Stomach (tissue), 9 donors: ENCODE data around the gene TGM2. TPM values are rescaled to one million over a fixed set of nuclear protein-coding genes. Genes with fewer than 3 reads are reported as not detected.

Source experiments
- DNase-seq, 2 donors: peaks; one replicate each; pipeline versions ENCODE4 v3.0.0 to v3.0.0-alpha.2; 2013 to 2019
- H3K27ac ChIP-seq, 5 donors: fragments of 200-600 bp in 4 of 5; sonication (generic) in 4 of 5; one replicate each; pipeline ENCODE4 v1.5.1; 2013 to 2019; ENCODE audit warnings: mild to moderate bottlenecking in 1 of 5, moderate library complexity in 1 of 5
- H3K27me3 ChIP-seq, 3 donors: fragments of 200-600 bp; sonication (generic); one replicate each; pipeline ENCODE4 v1.5.1; 2017 to 2019; ENCODE audit warnings: mixed run types in 1 of 3
- H3K36me3 ChIP-seq, 4 donors: fragments of 200-600 bp; sonication (generic); 1 replicate in 3 of 4; 2 replicates in 1 of 4; pipeline ENCODE4 v1.5.1; 2016 to 2019
- H3K4me1 ChIP-seq, 4 donors: fragments of 200-600 bp; sonication (generic); one replicate each; pipeline ENCODE4 v1.5.1; 2016 to 2019
- H3K4me3 ChIP-seq, 4 donors: fragments of 200-600 bp; sonication (generic) in 3 of 4; one replicate each; pipeline ENCODE4 v1.5.1; 2016 to 2019; ENCODE audit warnings: mild to moderate bottlenecking in 1 of 4
- H3K9me3 ChIP-seq, 4 donors: fragments of 200-600 bp; sonication (generic); one replicate each; pipeline ENCODE4 v1.5.1; 2016 to 2019
- EP300 ChIP-seq: sonication (generic); formaldehyde crosslinking; IDR thresholded peaks from one replicate; pipeline ENCODE4 v1.6.1; 2017; ENCODE audit warnings: antibody characterized with exemption
- POLR2A ChIP-seq, 4 donors: fragments of 450-650 bp; IDR thresholded peaks; one replicate each; pipeline ENCODE4 v1.6.1; 2016; ENCODE audit warnings: antibody characterized with exemption in 4 of 4, control low read depth in 2 of 4, mild to moderate bottlenecking in 1 of 4, moderate library complexity in 1 of 4
- POLR2AphosphoS5 ChIP-seq, 3 donors: sonication (generic); formaldehyde crosslinking; IDR thresholded peaks; one replicate each; pipeline ENCODE4 v1.6.1; 2016; ENCODE audit warnings: antibody characterized with exemption in 3 of 3
- WGBS, 5 donors: extraction: QIAGEN DNeasy Blood & Tissue Kit in 3 of 5; methylation state at CpG; one replicate each; pipeline versions ENCODE4 v1.1.5 to v1.1.7; 2013 to 2018; 5-methylcytosine and 5-hydroxymethylcytosine counted together
- intact Hi-C: fragments of 100-400 bp; cut with DNase I; formaldehyde crosslinking; loops from one replicate; pipeline ENCODE4 v1.15.1; 2023; ENCODE audit warnings: low total_unique reads
- polyA plus RNA-seq, 3 donors: library from polyadenylated mRNA; stranded (reverse); fragments of 200-250 nt; gene quantifications; one replicate each; pipeline ENCODE4 v1.2.3, GENCODE V29; 2013
- total RNA-seq, 5 donors: library from RNA; depleted of rRNA; stranded (reverse); fragments of >200 nt; gene quantifications; one replicate each; pipeline versions ENCODE4 v1.1.0 to v1.2.3, GENCODE V29; 2014 to 2016
- TF ChIP-seq, protein P1 (sequence below), 7 experiments: fragments of 450-650 bp in 4 of 7; fragments of 200-600 bp in 3 of 7; sonication (generic) in 3 of 7; IDR thresholded peaks; one replicate each; pipeline ENCODE4 v1.5.1; 2016 to 2019; ENCODE audit warnings: antibody characterized with exemption in 7 of 7, control low read depth in 2 of 7, mild to moderate bottlenecking in 1 of 7
- donor health status: healthy with polysubstance abuse.
- donor health status: Bipolar disorder and iron deficiency.
- donor health status: healthy.

TGM2 gene
- total and polyA plus RNA-seq, 8 donors: 16.2 to 195 (median 33.3) TPM

DNA sequence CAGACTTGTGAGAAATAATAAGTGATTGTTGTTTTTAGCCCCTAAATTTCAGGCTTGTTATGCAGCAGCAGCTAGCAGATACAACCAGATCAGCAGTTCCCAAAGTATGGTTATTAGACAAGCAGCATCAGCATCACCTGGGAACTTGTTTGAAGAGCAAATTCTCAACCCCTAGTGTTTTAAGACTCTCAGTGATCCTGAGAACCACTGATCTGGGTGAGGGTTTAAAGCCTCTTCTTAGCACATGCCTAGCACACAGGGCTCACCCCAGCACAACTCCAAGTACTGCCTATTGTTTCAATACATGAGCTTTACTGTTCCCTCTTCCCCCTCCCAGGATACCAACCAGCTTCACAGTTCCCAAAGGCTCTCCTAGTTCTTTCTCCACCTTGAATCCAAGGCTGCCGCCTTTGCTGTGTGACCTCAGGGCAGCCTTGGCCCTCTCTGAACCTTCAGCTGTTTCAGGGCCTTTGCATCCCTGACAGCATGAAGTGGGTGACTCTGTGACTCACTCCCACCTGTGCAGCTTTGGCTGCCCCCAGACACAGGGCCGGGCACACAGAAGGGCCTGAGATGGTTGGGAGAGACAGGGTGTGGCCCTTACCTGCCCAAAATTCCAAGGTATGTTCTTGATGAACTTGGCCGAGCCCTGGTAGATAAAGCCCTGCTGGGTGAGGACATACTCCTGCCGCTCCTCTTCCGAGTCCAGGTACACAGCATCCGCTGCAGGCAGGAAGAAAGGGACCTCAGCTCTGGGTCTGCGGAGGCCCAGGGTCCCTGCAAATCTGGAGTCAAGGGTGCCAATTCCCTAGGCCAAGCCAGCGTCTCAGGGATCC lies 14.5 kb downstream of the TGM2 start:
- Histone ChIP-seq H3K27ac (peak overlapping the region in 3 of 5 donors; percentile 18 to 85 (median 83)), H3K27me3 (no peaks in the 10 kb centered on the region), H3K4me3 (no peak overlapping the region), H3K36me3 (peaks cover 0 to 62% (median 49%) of the 10 kb centered on the region in 4 donors), H3K4me1 (peaks cover 20 to 43% (median 26%) of the 10 kb centered on the region in 4 donors), H3K9me3 (no peaks in the 10 kb centered on the region)
- DNase-seq: no peak
- 46 to 78% (median 58%) methylated on average over 8 of the region's 8 CpGs for WGBS, 5 donors
- intact Hi-C loops: no loop called here
- no peak for TF ChIP-seq POLR2AphosphoS5 (IDR thresholded peaks at IDR 0.05)
- no peak for TF ChIP-seq EP300
- TF ChIP-seq, protein P1, sequence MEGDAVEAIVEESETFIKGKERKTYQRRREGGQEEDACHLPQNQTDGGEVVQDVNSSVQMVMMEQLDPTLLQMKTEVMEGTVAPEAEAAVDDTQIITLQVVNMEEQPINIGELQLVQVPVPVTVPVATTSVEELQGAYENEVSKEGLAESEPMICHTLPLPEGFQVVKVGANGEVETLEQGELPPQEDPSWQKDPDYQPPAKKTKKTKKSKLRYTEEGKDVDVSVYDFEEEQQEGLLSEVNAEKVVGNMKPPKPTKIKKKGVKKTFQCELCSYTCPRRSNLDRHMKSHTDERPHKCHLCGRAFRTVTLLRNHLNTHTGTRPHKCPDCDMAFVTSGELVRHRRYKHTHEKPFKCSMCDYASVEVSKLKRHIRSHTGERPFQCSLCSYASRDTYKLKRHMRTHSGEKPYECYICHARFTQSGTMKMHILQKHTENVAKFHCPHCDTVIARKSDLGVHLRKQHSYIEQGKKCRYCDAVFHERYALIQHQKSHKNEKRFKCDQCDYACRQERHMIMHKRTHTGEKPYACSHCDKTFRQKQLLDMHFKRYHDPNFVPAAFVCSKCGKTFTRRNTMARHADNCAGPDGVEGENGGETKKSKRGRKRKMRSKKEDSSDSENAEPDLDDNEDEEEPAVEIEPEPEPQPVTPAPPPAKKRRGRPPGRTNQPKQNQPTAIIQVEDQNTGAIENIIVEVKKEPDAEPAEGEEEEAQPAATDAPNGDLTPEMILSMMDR (IDR thresholded peaks at IDR 0.05): no peak
- no peak for TF ChIP-seq POLR2A (IDR thresholded peaks at IDR 0.05)

DNA sequence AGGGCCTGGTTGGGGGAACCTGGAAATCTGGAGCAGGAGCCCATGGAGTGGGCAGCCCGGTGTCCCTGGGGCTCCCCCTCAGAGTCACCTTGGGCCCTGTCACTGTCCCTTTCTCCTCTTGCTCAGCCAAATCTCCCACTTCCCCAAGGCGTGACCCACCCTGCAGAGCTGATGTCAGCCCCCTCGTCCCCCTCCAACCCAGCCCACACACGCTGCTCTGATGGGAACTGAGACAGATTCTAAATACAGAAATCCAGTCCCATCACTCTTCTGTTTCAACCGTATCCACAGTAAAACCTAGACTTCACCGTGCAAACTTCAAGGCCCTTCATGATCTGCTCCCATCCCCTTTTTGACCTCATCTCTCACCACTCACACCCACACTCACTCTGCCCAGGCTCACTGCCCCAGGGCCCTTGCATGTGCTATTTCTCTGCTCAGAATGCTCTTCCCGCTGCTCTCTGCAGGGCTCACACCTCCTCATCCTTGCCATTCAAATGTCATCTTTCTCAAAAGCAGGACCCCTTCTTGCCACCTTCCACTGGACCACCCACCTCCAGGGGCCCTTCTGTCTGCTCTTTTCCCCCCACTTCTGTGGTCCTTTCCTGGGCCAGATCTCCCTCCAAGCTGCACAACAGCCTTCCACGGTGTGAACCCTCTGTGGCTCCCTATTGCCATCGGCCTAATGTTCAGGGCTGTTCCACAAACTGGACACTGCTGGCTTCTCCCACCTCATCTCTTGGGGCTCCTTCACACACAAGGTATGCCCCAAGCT lies 16.6 kb downstream of the TGM2 start:
- TF ChIP-seq POLR2AphosphoS5 (IDR thresholded peaks at IDR 0.05) (no peak), EP300 (no peak), POLR2A (IDR thresholded peaks at IDR 0.05) (no peak)
- TF ChIP-seq, protein P1 (IDR thresholded peaks at IDR 0.05): no peak
- Histone ChIP-seq H3K4me1 (peaks cover 37 to 57% (median 45%) of the 10 kb centered on the region in 4 donors), H3K27me3 (no peaks in the 10 kb centered on the region), H3K4me3 (no peak overlapping the region), H3K9me3 (no peaks in the 10 kb centered on the region), H3K27ac (peak overlapping the region in 1 of 5 donors; percentile 3), H3K36me3 (peaks cover 0 to 48% (median 35%) of the 10 kb centered on the region in 4 donors)
- no peak for DNase-seq
- intact Hi-C loops: no loop called here
- WGBS, 5 donors: 78 to 93% (median 86%) methylated on average over 8 to 9 of the region's 9 CpGs

DNA sequence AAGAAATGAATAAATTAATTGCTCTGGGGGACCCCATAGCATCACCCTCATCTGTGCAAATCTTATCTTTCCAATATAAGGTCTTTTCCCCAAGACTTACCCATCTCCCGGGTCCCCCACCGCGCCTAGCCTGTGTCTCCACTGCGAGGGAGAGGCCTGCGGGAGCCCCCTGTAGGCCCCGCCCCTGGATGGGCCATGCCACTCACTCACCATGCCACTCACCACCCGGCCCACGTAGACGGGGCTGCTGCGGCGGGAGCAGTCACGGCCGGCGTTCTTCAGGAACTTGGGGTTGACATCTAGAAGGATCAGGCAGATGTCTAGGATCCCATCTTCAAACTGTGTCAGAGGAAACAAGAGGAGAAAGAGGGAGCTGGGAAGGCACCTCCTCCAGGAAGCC lies 17.3 kb downstream of the TGM2 start:
- TF ChIP-seq, protein P1 (IDR thresholded peaks at IDR 0.05): no peak
- TF ChIP-seq POLR2AphosphoS5 (IDR thresholded peaks at IDR 0.05): no peak
- TF ChIP-seq POLR2A (IDR thresholded peaks at IDR 0.05): no peak
- TF ChIP-seq EP300: no peak
- H3K4me1 ChIP-seq: peaks cover 36 to 57% (median 44%) of the 10 kb centered on the region in 4 donors
- no peak overlapping the region for H3K27ac ChIP-seq
- intact Hi-C loops: no loop called here
- H3K9me3 ChIP-seq: no peaks in the 10 kb centered on the region
- H3K36me3 ChIP-seq: peaks cover 0 to 46% (median 35%) of the 10 kb centered on the region in 4 donors
- no peaks in the 10 kb centered on the region for H3K27me3 ChIP-seq
- WGBS, 5 donors: 88 to 96% (median 94%) methylated on average over 11 to 14 of the region's 14 CpGs
- no peak for DNase-seq
- no peak overlapping the region for H3K4me3 ChIP-seq

DNA sequence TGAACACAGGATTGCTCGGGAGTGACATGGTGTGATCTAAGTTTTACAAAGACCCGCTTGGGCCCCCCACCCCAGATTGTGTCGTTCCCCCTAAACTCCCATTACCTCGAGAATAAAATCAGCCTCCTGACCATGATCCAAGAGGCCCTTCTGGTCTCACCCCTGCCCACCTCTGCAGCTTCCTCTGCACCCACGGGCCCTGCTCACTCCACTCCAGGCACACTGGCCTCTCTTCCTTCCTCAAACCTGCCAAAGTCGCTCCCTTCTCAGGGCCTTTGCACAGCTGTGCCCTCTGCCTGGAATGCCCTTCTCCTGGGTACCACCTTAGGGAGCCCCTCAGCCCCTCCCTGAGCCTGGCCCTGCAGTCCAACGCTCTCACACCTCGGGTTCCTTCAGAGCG lies 17.9 kb downstream of the TGM2 start:
- no peak for DNase-seq
- H3K4me3 ChIP-seq: no peak overlapping the region
- H3K27me3 ChIP-seq: no peaks in the 10 kb centered on the region
- intact Hi-C loops: no loop called here
- WGBS, 5 donors: 75 to 83% (median 78%) methylated on average over 9 of the region's 9 CpGs
- H3K9me3 ChIP-seq: no peaks in the 10 kb centered on the region
- H3K4me1 ChIP-seq: peaks cover 31 to 57% (median 42%) of the 10 kb centered on the region in 4 donors
- H3K27ac ChIP-seq: no peak overlapping the region
- H3K36me3 ChIP-seq: peaks cover 0 to 46% (median 36%) of the 10 kb centered on the region in 4 donors
- TF ChIP-seq POLR2A (IDR thresholded peaks at IDR 0.05) (no peak), POLR2AphosphoS5 (IDR thresholded peaks at IDR 0.05) (no peak), EP300 (no peak)
- TF ChIP-seq, protein P1 (IDR thresholded peaks at IDR 0.05): no peak
